ENCODE results near the gene USP3. TPM values are rescaled to one million over a fixed set of nuclear protein-coding genes. Genes with fewer than 3 reads are reported as not detected.

The USP3 gene
- total and polyA plus RNA-seq, 10 donors, result 29.5 to 136 (median 95.0) TPM

DNA sequence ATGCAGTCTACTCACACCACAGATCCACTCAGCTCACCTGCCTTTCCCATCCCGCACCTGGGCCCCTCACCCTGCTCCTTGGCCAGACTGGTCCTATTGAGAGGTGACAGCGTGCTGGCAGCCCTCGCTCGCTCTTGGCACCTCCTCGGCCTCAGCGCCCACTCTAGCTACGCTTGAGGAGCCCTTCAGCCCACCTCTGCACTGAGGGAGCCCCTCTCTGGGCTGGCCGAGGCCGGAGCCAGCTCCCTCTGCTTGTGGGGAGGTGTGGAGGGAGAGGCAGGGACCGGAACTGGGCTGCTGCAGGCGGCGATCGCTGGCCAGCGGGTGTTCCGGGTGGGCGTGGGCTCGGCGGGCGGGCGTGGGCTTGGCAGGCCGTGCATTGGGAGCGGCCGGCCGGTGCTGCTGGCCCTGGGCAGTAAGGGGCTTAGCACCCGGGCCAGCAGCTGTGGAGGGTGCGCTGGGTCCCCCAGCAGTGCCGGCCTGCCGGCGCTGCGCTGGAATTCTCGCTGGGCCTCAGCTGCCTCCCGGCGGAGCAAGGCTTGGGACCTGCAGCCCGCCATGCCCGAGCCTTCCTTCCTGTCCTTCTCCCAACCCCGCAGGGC is 45.5 kb upstream of the USP3 start:
- Histone ChIP-seq H3K36me3 (no peaks in the 10 kb centered on the region), H3K4me3 (no peak overlapping the region), H3K27ac (no peak overlapping the region), H3K4me1 (peaks cover 0 to 29% (median 3%) of the 10 kb centered on the region in 6 donors), H3K27me3 (replicated peaks in 1 of 7) (no peaks in the 10 kb centered on the region), H3K9me3 (peaks cover 0 to 3% (median 0%) of the 10 kb centered on the region in 8 donors)
- TF ChIP-seq, protein P1, sequence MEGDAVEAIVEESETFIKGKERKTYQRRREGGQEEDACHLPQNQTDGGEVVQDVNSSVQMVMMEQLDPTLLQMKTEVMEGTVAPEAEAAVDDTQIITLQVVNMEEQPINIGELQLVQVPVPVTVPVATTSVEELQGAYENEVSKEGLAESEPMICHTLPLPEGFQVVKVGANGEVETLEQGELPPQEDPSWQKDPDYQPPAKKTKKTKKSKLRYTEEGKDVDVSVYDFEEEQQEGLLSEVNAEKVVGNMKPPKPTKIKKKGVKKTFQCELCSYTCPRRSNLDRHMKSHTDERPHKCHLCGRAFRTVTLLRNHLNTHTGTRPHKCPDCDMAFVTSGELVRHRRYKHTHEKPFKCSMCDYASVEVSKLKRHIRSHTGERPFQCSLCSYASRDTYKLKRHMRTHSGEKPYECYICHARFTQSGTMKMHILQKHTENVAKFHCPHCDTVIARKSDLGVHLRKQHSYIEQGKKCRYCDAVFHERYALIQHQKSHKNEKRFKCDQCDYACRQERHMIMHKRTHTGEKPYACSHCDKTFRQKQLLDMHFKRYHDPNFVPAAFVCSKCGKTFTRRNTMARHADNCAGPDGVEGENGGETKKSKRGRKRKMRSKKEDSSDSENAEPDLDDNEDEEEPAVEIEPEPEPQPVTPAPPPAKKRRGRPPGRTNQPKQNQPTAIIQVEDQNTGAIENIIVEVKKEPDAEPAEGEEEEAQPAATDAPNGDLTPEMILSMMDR (IDR thresholded peaks at IDR 0.05 in 8 of 11, conservative IDR thresholded peaks at IDR 0.05 in 3 of 11), result no peak
- TF ChIP-seq POLR2A (IDR thresholded peaks at IDR 0.05) (no peak), POLR2AphosphoS5 (IDR thresholded peaks at IDR 0.05) (no peak)
- WGBS, 5 donors, result 84 to 99% (median 96%) methylated on average over 10 to 36 of the region's 36 CpGs
- no peak for DNase-seq
- intact Hi-C loops (cut with DNase I; ENCODE audit: low total_unique reads), result no loop called here

DNA sequence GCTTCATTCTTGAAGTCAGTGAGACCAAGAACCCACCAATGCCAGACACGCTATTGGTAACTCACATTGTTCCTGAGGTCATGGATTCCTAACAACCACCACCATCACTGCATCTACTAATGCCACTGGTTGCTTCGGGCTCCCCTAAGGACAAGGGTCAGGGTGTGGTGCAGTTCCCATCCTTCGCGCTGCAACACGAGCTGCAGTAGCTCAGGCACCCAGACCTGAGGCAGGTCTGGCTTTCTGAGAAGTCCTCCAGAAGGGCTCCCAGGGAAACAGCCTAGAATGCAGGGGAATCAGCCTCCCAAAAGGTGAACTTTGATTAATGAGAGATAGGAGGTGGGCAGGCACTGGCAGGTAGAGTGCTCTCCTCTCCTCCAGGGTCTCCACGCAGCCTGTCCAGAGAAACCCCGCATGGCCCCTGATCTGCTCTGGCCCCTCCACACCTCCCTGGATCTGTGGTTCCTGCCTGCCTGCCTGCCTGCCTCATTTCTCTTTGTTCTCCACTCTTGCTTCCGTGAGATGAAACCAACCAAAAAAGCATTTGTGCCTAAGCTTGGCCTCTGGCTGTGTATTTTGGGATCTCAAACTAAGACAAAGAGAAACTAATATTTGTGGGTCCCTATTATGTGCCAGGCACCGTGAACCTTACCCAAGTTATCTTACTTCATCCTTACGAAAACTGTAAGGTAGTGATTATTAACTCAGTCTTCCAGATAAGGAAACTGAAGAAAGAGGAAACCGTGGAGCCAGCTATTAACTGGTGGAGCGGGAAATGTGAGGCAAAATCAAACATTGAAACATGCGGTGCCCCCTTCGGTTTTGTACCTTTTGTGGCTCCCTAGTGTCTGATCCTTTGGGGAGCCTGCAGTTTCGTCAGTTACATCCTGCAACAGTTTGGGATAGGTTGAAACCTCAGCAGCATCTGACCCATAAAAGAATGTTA is 43.9 kb upstream of the USP3 start:
- Histone ChIP-seq H3K27ac (no peak overlapping the region), H3K27me3 (replicated peaks in 1 of 7) (no peaks in the 10 kb centered on the region), H3K36me3 (no peaks in the 10 kb centered on the region), H3K4me3 (no peak overlapping the region), H3K9me3 (peaks cover 0 to 3% (median 0%) of the 10 kb centered on the region in 8 donors), H3K4me1 (peaks cover 0 to 29% (median 3%) of the 10 kb centered on the region in 6 donors)
- intact Hi-C loops (cut with DNase I; ENCODE audit: low total_unique reads), result no loop called here
- 77 to 89% (median 83%) methylated on average over 15 of the region's 15 CpGs for WGBS, 5 donors
- DNase-seq, result no peak
- TF ChIP-seq POLR2AphosphoS5 (IDR thresholded peaks at IDR 0.05) (no peak), POLR2A (IDR thresholded peaks at IDR 0.05) (no peak)
- TF ChIP-seq, protein P1 (IDR thresholded peaks at IDR 0.05 in 8 of 11, conservative IDR thresholded peaks at IDR 0.05 in 3 of 11), result no peak

- no peaks in the 10 kb centered on the region for H3K27me3 ChIP-seq (replicated peaks in 1 of 7)
- H3K27ac ChIP-seq, result no peak overlapping the region
- intact Hi-C loops (cut with DNase I; ENCODE audit: low total_unique reads), result no loop called here
- peaks cover 1 to 23% (median 6%) of the 10 kb centered on the region in 6 donors for H3K4me1 ChIP-seq
- no peak overlapping the region for H3K4me3 ChIP-seq
- TF ChIP-seq POLR2AphosphoS5 (IDR thresholded peaks at IDR 0.05) (no peak), POLR2A (IDR thresholded peaks at IDR 0.05) (no peak)
- TF ChIP-seq, protein P1 (IDR thresholded peaks at IDR 0.05 in 8 of 11, conservative IDR thresholded peaks at IDR 0.05 in 3 of 11), result no peak
- WGBS, 5 donors, result 65 to 79% (median 76%) methylated on average over 22 of the region's 22 CpGs
- no peak for DNase-seq
- H3K9me3 ChIP-seq, result peaks cover 0 to 3% (median 0%) of the 10 kb centered on the region in 8 donors
- no peaks in the 10 kb centered on the region for H3K36me3 ChIP-seq
Measured at GRCh38 chr15:63461230-63461985, 43.0 kb upstream of the USP3 start.
